GM13976 (cell line): Measurements from ENCODE around the gene APCDD1L.
"Not testable (repeated sequence)": the region's sequence is repeated elsewhere in the genome, so short reads cannot be mapped to it uniquely, and the experiment has no call there.

Experiments
- DNase-seq: peaks from one replicate; pipeline ENCODE4 v3.0.0; 2012; ENCODE audit warnings: low spot score
- CTCF ChIP-seq: IDR thresholded peaks from 2 replicates; pipeline ENCODE4 v1.5.1; 2012; ENCODE audit warnings: borderline replicate concordance, mild to moderate bottlenecking; ENCODE audit not compliant: insufficient read depth; ENCODE audit errors: extremely low read depth, missing control alignments, control extremely low read depth
- in situ Hi-C: fragments of 300-500 bp; cut with MboI; formaldehyde crosslinking; loops from one replicate; pipeline ENCODE4 v1.12.0; 2022; ENCODE audit warnings: low sequenced_read_pairs, mixed read lengths, inconsistent platforms; ENCODE audit not compliant: unreplicated experiment

APCDD1L gene

GRCh38 chr20:58418949-58419748 lies 96.0 kb downstream of the APCDD1L start:
- no peak for DNase-seq
- TF ChIP-seq CTCF = no peak
- in situ Hi-C loops = no loop called here

- TF ChIP-seq CTCF = no peak
- in situ Hi-C loops = no loop called here
- no peak for DNase-seq
Measured at GRCh38 chr20:58417438-58417837, 97.8 kb downstream of the APCDD1L start.

DNA sequence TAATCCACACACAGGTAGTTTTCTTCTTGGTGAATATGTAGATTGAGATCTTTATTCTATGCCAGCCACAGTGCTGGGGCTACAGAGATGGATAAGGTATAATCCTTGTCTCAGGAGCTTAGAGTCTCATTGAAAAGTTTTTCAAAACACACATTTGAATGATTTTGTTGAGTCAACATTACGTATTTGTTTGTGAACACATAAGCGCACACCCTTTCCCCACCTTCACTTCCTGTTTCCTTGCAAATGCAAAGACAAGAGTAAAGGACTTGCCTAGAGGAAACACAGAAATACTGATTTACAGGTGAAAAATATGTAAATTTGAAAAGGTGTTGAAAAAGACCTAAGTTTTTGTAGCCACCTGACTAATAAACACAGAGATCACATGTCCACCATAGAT lies 98.4 kb downstream of the APCDD1L start:
- in situ Hi-C loops = no loop called here
- DNase-seq = no peak

GRCh38 chr20:58416057-58416456 lies 99.1 kb downstream of the APCDD1L start:
- in situ Hi-C loops = no loop called here
- TF ChIP-seq CTCF = no peak
- no peak for DNase-seq

More for the DNA sequence above, 98.4 kb downstream of the APCDD1L start:
- no peak for TF ChIP-seq CTCF

DNA sequence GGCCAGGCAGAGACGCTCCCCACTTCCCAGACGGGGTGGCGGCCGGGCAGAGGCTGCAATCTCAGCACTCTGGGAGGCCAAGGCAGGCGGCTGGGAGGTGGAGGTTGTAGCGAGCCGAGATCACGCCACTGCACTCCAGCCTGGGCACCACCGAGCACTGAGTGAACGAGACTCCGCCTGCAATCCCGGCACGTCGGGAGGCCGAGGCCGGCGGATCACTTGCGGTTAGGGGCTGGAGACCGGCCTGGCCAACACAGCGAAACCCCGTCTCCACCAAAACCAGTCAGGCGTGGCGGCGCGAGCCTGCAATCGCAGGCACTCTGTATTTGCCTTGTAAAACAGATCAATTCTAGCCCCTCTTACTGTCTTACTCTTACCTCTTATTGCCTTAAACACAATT lies 100.4 kb downstream of the APCDD1L start:
- DNase-seq, in situ Hi-C loops: not testable (repeated sequence)

GRCh38 chr20:58414216-58414615 lies 101.0 kb downstream of the APCDD1L start:
- in situ Hi-C loops, DNase-seq: not testable (repeated sequence)
